GM23338 (cell line): ENCODE data around the gene ROBO1. TPM values are rescaled to one million over a fixed set of nuclear protein-coding genes. Genes with fewer than 3 reads are reported as not detected.

Experiments used
- ATAC-seq: fragments of 200-7000 bp; cut with Tn5 transposase; 3 replicates; pipeline ENCODE4 v1.9.1; 2020
- DNase-seq: peaks from one replicate; pipeline ENCODE4 v3.0.0-alpha.2; 2015; ENCODE audit warnings: low spot score
- H2AFZ ChIP-seq: fragments of 200-600 bp; sonication (generic); 2 replicates; pipeline ENCODE4 v1.8.0; 2016; ENCODE audit warnings: antibody characterized with exemption, mild to moderate bottlenecking, moderate library complexity
- H3F3A ChIP-seq: fragments of 200-600 bp; sonication (generic); replicated peaks from 2 replicates; pipeline ENCODE4 v1.8.0; 2017; ENCODE audit warnings: antibody characterized with exemption, mixed run types, low read depth
- H3K27ac ChIP-seq: fragments of 200-600 bp; sonication (generic); 2 replicates; pipeline ENCODE4 v1.6.1; 2016; ENCODE audit warnings: low read depth
- H3K27me3 ChIP-seq: fragments of 200-600 bp; sonication (generic); 2 replicates; pipeline ENCODE4 v1.8.0; 2016; ENCODE audit warnings: mild to moderate bottlenecking, mixed run types, moderate library complexity; ENCODE audit not compliant: insufficient read depth
- H3K36me3 ChIP-seq: fragments of 200-600 bp; sonication (generic); 2 replicates; pipeline ENCODE4 v1.8.0; 2016; ENCODE audit warnings: mild to moderate bottlenecking; ENCODE audit not compliant: insufficient read depth
- H3K4me1 ChIP-seq: fragments of 200-600 bp; sonication (generic); 2 replicates; pipeline ENCODE4 v1.8.0; 2016; ENCODE audit warnings: mild to moderate bottlenecking, moderate library complexity; ENCODE audit not compliant: insufficient read depth
- H3K4me2 ChIP-seq: fragments of 200-600 bp; sonication (generic); 2 replicates; pipeline ENCODE4 v1.7.1; 2017; ENCODE audit warnings: mixed run types
- H3K4me3 ChIP-seq: fragments of 200-600 bp; sonication (generic); 2 replicates; pipeline ENCODE4 v1.6.1; 2016; ENCODE audit warnings: mixed run types
- H3K79me2 ChIP-seq: fragments of 200-600 bp; sonication (generic); replicated peaks from 2 replicates; pipeline ENCODE4 v1.8.0; 2017; ENCODE audit warnings: mild to moderate bottlenecking; ENCODE audit not compliant: insufficient read depth
- H3K9me2 ChIP-seq: fragments of 200-600 bp; sonication (generic); 2 replicates; pipeline ENCODE4 v1.8.0; 2017; ENCODE audit not compliant: insufficient read depth
- H4K20me1 ChIP-seq: fragments of 200-600 bp; sonication (generic); replicated peaks from 2 replicates; pipeline ENCODE4 v1.8.0; 2017; ENCODE audit warnings: mild to moderate bottlenecking; ENCODE audit not compliant: insufficient read depth
- H3K27ac Mint-ChIP-seq: 2 replicates; pipeline ENCODE4 v1.8.0; 2020; ENCODE audit warnings: inconsistent platforms, mild to moderate bottlenecking, moderate library complexity, mixed read lengths
- H3K27me3 Mint-ChIP-seq: 3 replicates; pipeline ENCODE4 v1.8.0; 2022; ENCODE audit warnings: low read depth, mild to moderate bottlenecking, moderate library complexity, mixed read lengths, inconsistent platforms; ENCODE audit not compliant: insufficient read depth, poor library complexity
- H3K36me3 Mint-ChIP-seq: 3 replicates; pipeline ENCODE4 v1.8.0; 2021; ENCODE audit warnings: low read depth, mild to moderate bottlenecking, inconsistent platforms, moderate library complexity, mixed read lengths
- H3K4me1 Mint-ChIP-seq: 3 replicates; pipeline ENCODE4 v1.8.0; 2020; ENCODE audit warnings: mild to moderate bottlenecking, inconsistent platforms, mixed read lengths
- H3K4me3 Mint-ChIP-seq: 3 replicates; pipeline ENCODE4 v1.8.0; 2021; ENCODE audit warnings: moderate library complexity, mild to moderate bottlenecking, inconsistent platforms, mixed read lengths
- H3K9me3 Mint-ChIP-seq: 3 replicates; pipeline ENCODE4 v1.8.0; 2020; ENCODE audit warnings: moderate library complexity, mild to moderate bottlenecking, inconsistent platforms, mixed read lengths
- CREB1 ChIP-seq: fragments of 250-450 bp; sonication (Bioruptor Pico); IDR thresholded peaks from 2 replicates; pipeline ENCODE4 v1.5.0; 2020; ENCODE audit warnings: low read depth, mild to moderate bottlenecking, moderate library complexity
- EZH2 ChIP-seq: fragments of 200-600 bp; sonication (generic); IDR thresholded peaks from one replicate; pipeline ENCODE4 v1.8.0; 2017; ENCODE audit warnings: antibody characterized with exemption, mild to moderate bottlenecking, low read depth; ENCODE audit not compliant: unreplicated experiment
- JUNB ChIP-seq: IDR thresholded peaks from one replicate; pipeline ENCODE4 v1.6.1; 2016; ENCODE audit warnings: antibody characterized with exemption; ENCODE audit not compliant: unreplicated experiment
- NANOG ChIP-seq: IDR thresholded peaks from 2 replicates; pipeline ENCODE4 v1.6.1; 2016; ENCODE audit warnings: antibody characterized with exemption, borderline replicate concordance
- POLR2AphosphoS5 ChIP-seq: IDR thresholded peaks from 2 replicates; pipeline ENCODE4 v1.6.1; 2016; ENCODE audit warnings: antibody characterized with exemption, low read depth
- STAT1 ChIP-seq: IDR thresholded peaks from one replicate; pipeline ENCODE4 v1.6.1; 2016; ENCODE audit warnings: antibody characterized with exemption; ENCODE audit not compliant: unreplicated experiment
- ZNF114 ChIP-seq: fragments of 250-450 bp; sonication (Bioruptor Pico); IDR thresholded peaks from 2 replicates; pipeline ENCODE4 v1.5.0; 2020; ENCODE audit warnings: mild to moderate bottlenecking, moderate library complexity
- ZNF331 ChIP-seq: fragments of 250-450 bp; sonication (Bioruptor Pico); IDR thresholded peaks from 2 replicates; pipeline ENCODE4 v1.5.0; 2020; ENCODE audit warnings: low read depth, mild to moderate bottlenecking, moderate library complexity
- polyA plus RNA-seq: library from polyadenylated mRNA; unstranded; fragments of >200 nt; fragmentation: Nextera tagmentation; extraction: Ambion mirVana; gene quantifications from 2 replicates; pipeline ENCODE4 v1.2.1, GENCODE V29; 2016
- total RNA-seq: library from RNA; depleted of rRNA; stranded (reverse); fragments of >200 nt; shearing (Covaris generic); gene quantifications from 2 replicates; pipeline ENCODE4 v1.2.3, GENCODE V29; 2014
- TF ChIP-seq, protein P1 (sequence below), 2 experiments: fragments of 200-600 bp in 1 of 2; sonication (generic) in 1 of 2; conservative IDR thresholded peaks; 2 replicates each; pipeline versions ENCODE4 v1.5.1 to v1.6.1; 2016 to 2017; ENCODE audit warnings: antibody characterized with exemption in 2 of 2, low read depth in 2 of 2, mild to moderate bottlenecking in 2 of 2, moderate library complexity in 1 of 2
- TF ChIP-seq, protein P2 (sequence below): fragments of 250-450 bp; sonication (Bioruptor Pico); IDR thresholded peaks from 2 replicates; pipeline ENCODE4 v1.5.0; 2020; ENCODE audit warnings: mild to moderate bottlenecking, moderate library complexity

ROBO1 gene
- total and polyA plus RNA-seq, 2 experiments from 2014 or later, result 19.2 to 78.3 TPM

DNA sequence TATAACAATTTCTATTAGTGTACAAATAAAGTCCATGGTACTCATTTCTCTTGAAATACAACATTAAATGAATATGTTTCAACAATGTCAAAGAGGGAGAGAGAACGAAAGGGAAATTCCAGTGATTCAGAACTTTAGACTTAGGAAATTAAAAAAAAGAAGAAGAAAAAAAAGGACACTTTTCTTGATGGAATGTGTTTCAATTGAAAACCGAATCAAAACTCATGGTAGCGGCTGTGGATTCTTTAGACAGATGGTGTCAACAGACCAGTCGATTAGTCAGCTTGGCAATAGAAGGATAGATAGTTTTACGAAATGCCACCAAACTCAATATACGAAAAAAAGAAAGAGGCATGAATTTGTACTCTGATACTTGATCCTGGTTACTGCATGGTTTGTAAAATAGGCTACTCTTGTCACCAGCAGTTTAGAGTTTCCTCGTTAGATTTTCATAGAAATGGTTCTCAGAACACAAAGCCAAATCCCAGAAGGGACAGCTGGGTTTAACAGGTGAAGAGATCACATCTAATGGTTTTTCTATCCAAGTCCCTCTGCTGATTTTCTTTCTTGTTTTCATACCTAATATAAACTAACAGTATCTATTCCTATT, 793.5 kb downstream of the ROBO1 start:
- peaks cover 51% of the 10 kb centered on the region for H3K79me2 ChIP-seq
- H3K4me1 Mint-ChIP-seq, result peaks cover 51% of the 10 kb centered on the region

More for the DNA sequence above, 793.5 kb downstream of the ROBO1 start:
- Mint-ChIP-seq H3K27me3 (peaks cover 4% of the 10 kb centered on the region), H3K36me3 (peaks cover 3% of the 10 kb centered on the region; the same call in 1 of the 3 replicates), H3K4me3 (no peak overlapping the region), H3K9me3 (no peaks in the 10 kb centered on the region), H3K27ac (no peak overlapping the region; the same call in 1 of the 2 replicates)
- no peaks in the 10 kb centered on the region for H3K27me3 ChIP-seq
- no peak overlapping the region for H3K4me3 ChIP-seq
- DNase-seq (no peak), ATAC-seq (no peak)
- H3K36me3 ChIP-seq, result no peaks in the 10 kb centered on the region
- H3K4me2 ChIP-seq, result no peak overlapping the region
- no peak overlapping the region for H3K27ac ChIP-seq
- H4K20me1 ChIP-seq, result no peaks in the 10 kb centered on the region
- H3K4me1 ChIP-seq, result peaks cover 32% of the 10 kb centered on the region
- no peak overlapping the region for H2AFZ ChIP-seq
- TF ChIP-seq, protein P1, sequence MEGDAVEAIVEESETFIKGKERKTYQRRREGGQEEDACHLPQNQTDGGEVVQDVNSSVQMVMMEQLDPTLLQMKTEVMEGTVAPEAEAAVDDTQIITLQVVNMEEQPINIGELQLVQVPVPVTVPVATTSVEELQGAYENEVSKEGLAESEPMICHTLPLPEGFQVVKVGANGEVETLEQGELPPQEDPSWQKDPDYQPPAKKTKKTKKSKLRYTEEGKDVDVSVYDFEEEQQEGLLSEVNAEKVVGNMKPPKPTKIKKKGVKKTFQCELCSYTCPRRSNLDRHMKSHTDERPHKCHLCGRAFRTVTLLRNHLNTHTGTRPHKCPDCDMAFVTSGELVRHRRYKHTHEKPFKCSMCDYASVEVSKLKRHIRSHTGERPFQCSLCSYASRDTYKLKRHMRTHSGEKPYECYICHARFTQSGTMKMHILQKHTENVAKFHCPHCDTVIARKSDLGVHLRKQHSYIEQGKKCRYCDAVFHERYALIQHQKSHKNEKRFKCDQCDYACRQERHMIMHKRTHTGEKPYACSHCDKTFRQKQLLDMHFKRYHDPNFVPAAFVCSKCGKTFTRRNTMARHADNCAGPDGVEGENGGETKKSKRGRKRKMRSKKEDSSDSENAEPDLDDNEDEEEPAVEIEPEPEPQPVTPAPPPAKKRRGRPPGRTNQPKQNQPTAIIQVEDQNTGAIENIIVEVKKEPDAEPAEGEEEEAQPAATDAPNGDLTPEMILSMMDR (conservative IDR thresholded peaks at IDR 0.05; ENCODE audit: low read depth in 2 of 2), result no peak
- no peak for TF ChIP-seq ZNF114 (CRISPR knock-in tag)
- TF ChIP-seq, protein P2, sequence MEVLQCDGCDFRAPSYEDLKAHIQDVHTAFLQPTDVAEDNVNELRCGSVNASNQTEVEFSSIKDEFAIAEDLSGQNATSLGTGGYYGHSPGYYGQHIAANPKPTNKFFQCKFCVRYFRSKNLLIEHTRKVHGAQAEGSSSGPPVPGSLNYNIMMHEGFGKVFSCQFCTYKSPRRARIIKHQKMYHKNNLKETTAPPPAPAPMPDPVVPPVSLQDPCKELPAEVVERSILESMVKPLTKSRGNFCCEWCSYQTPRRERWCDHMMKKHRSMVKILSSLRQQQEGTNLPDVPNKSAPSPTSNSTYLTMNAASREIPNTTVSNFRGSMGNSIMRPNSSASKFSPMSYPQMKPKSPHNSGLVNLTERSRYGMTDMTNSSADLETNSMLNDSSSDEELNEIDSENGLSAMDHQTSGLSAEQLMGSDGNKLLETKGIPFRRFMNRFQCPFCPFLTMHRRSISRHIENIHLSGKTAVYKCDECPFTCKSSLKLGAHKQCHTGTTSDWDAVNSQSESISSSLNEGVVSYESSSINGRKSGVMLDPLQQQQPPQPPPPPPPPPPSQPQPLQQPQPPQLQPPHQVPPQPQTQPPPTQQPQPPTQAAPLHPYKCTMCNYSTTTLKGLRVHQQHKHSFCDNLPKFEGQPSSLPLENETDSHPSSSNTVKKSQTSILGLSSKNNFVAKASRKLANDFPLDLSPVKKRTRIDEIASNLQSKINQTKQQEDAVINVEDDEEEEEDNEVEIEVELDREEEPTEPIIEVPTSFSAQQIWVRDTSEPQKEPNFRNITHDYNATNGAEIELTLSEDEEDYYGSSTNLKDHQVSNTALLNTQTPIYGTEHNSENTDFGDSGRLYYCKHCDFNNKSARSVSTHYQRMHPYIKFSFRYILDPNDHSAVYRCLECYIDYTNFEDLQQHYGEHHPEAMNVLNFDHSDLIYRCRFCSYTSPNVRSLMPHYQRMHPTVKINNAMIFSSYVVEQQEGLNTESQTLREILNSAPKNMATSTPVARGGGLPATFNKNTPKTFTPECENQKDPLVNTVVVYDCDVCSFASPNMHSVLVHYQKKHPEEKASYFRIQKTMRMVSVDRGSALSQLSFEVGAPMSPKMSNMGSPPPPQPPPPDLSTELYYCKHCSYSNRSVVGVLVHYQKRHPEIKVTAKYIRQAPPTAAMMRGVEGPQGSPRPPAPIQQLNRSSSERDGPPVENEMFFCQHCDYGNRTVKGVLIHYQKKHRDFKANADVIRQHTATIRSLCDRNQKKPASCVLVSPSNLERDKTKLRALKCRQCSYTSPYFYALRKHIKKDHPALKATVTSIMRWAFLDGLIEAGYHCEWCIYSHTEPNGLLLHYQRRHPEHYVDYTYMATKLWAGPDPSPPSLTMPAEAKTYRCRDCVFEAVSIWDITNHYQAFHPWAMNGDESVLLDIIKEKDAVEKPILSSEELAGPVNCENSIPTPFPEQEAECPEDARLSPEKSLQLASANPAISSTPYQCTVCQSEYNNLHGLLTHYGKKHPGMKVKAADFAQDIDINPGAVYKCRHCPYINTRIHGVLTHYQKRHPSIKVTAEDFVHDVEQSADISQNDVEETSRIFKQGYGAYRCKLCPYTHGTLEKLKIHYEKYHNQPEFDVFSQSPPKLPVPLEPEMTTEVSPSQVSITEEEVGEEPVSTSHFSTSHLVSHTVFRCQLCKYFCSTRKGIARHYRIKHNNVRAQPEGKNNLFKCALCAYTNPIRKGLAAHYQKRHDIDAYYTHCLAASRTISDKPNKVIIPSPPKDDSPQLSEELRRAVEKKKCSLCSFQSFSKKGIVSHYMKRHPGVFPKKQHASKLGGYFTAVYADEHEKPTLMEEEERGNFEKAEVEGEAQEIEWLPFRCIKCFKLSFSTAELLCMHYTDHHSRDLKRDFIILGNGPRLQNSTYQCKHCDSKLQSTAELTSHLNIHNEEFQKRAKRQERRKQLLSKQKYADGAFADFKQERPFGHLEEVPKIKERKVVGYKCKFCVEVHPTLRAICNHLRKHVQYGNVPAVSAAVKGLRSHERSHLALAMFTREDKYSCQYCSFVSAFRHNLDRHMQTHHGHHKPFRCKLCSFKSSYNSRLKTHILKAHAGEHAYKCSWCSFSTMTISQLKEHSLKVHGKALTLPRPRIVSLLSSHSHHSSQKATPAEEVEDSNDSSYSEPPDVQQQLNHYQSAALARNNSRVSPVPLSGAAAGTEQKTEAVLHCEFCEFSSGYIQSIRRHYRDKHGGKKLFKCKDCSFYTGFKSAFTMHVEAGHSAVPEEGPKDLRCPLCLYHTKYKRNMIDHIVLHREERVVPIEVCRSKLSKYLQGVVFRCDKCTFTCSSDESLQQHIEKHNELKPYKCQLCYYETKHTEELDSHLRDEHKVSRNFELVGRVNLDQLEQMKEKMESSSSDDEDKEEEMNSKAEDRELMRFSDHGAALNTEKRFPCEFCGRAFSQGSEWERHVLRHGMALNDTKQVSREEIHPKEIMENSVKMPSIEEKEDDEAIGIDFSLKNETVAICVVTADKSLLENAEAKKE (CRISPR knock-in tag), result no peak
- no peak for TF ChIP-seq JUNB
- no peak for TF ChIP-seq STAT1
- TF ChIP-seq ZNF331 (CRISPR knock-in tag), result no peak
- no peak for TF ChIP-seq NANOG
- TF ChIP-seq POLR2AphosphoS5, result no peak
- TF ChIP-seq CREB1 (CRISPR knock-in tag), result no peak
- TF ChIP-seq EZH2, result no peak
- H3F3A ChIP-seq, result no peaks in the 10 kb centered on the region
- no peaks in the 10 kb centered on the region for H3K9me2 ChIP-seq
